MV-4-11 (cell line): ENCODE results near the gene LIG1.
"Not testable (repeated sequence)": the region's sequence is repeated elsewhere in the genome, so short reads cannot be mapped to it uniquely, and the experiment has no call there.

ENCODE experiments used
- DNase-seq: peaks from one replicate; lab custom pipeline; 2025; lab: John Stamatoyannopoulos, UW

The LIG1 gene

DNA sequence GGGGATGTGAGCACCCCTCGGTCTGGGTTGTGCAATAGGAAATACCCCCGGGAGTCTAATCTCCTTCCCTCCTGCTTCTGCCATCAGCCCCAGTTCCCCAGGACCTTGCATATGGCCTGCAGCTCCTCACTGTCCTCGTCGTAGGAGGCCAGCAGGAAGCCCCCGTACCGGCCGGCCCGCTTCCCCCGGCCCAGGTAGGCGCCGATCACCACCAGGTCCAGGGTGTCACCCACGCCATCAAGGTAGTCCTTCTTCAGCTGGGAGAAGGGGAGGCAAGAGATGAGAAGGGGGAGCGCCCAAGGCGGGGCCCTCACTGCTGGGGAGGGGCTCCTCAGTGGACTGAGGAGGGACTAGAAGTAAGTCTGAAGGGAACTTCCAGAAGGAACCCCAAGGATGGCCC, 49.1 kb downstream of the LIG1 start:
- DNase-seq, result no peak

DNA sequence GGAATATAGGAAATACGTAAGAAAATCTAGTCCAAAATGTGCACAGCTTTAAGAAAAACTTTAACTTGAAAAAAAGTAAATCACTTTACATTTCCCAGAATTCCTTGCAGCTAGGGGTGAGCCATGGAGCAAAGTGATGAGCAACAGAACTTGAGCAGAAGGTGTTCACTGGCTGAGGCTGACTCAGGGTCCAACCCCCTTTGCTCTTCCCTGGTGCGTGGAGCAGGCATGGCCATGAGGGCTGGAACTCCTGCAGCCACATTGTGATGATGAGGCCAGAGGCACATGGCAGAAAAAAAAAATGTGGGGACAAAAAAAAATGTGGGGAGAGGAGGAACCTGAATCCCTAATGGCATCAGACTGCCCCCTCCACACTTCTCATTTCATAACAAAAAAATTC, 49.6 kb downstream of the LIG1 start:
- no peak for DNase-seq

DNA sequence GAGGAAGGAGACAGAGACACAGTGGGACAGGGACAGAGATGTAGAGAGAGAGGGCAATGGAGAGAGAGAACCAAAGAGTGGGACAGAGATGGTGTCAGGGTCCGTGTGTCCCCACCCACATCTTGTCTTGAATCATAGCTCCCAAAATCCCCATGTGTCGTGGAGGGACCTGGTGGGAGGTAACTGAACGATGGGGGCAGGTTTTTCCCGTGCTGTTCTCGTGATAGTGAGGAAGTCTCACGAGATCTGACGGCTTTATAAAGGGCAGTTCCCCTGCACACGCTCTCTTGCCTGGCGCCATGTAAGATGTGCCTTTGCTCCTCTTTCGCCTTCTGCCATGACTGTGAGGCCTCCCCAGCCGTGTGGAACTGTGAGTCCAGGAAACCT, 52.0 kb downstream of the LIG1 start:
- no peak for DNase-seq

DNA sequence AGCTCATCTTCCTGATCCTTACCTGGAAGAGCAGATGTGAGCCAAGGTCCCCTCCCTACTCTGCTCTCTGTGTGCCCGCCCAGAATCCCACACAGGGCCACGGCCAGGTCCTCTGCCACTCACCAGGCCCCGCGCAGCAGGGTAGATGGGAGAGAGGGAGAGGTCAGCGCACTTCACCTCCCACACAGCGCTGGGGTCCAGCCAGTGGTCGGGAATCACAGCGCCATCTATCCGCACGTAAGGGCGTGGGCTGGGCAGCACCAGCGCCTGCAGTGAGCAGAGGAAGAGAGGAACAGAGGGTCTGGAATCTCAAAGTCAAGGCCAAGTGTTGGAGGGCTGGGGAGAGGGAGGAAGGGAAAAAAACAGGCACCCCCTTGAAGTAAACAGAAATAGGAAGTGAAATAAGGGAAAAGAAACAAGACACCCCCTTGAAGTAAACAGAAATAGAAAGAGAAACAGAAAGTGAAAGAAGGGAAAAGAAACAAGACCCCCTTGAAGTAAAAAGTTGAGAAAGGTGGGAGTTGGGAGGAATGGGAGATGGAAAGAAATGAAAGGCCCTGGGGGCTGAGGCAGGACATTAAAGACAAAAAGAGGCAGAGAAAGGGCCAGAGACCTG, 52.5 kb downstream of the LIG1 start:
- no peak for DNase-seq

DNA sequence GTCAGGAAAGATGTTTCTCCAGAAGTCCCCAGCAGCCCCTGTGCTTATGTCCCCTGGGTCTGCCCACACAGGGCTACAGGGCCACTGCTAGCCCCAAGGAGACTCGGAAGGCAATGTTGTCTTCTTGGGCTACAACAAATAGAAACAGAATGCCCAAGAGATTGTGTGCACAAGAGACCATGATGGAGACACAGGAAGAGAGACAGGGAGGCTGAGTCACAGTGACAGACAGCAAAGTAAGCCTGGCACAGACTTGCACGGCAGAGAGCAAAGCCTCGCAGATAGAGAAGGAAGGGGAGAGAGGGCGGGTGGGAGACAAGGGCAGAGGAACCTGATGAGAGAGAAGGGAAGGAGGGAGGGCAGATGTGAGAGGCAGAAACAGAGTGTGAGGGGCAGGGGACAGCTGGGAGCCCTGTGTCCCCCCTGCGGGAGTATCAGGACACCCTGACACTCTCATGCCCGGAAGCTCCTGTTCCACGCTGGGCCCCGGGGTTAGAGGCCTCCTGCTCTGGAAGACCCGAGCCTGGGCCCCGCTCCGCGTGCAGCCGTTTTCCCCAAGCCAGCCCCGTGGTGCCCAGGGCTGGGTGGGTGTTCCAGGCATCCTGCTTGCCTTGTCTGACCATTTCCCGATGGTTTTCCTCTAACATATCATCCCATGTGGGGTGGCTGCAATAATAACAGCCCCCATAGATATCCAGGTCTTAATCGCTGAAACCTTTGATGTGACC, 56.8 kb downstream of the LIG1 start:
- DNase-seq, result no peak

DNA sequence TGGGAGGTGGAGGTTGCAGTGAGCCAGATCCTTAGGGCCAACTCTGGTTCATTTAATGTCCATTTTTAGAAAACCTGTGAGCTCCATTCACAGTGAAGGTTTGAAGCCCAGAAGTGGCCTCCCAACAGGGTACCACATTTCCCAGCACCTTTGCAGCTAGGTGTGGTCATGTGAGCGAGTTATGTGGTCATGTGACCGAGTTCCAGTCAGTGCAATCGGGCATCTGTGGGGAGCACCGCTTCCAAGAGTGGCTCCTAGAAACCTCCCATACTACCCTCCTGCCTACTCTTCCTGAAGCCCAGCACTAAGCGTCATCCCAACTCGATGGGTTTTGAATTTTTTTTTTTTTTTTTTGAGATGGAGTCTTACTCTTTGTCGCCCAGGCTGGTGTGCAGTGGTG, 58.9 kb downstream of the LIG1 start:
- no peak for DNase-seq

DNA sequence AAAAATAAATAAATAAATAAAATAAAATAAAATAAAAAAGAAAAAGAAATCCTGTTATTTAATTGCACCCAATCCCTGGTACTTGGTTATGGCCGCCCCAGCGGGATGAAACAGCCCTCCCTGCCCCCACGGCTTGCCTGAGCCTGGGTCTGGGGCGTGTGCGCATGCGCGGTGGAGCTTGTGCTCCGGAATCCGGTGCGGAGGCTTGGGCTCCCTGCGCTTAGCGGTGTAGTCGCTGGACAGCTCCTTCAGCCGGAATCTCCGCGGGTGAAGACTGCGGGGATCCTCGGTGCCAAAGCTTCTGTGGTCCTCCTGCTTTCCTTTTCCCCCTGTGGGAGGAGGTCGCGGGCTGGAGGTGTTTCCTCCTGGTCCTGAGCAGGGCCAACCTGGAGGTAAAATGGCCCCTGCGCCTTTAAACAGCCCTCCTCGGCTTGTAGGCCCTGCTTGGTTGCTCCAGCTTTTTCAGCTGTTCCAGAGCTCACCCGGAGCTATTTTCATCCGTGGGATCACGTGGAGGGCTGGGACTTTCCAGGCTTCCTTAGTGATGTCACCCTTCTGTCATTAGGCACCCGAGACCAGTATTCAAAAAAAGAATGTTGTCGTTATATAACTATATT, 59.7 kb downstream of the LIG1 start, which contains the start of gene PLA2G4C:
Gene PLA2G4C (minus strand): TSS at position 468 of the 617 bp plus-strand sequence. CDS start 4,288 bp downstream, outside the sequence.
- peak; percentile 82 for DNase-seq

DNA sequence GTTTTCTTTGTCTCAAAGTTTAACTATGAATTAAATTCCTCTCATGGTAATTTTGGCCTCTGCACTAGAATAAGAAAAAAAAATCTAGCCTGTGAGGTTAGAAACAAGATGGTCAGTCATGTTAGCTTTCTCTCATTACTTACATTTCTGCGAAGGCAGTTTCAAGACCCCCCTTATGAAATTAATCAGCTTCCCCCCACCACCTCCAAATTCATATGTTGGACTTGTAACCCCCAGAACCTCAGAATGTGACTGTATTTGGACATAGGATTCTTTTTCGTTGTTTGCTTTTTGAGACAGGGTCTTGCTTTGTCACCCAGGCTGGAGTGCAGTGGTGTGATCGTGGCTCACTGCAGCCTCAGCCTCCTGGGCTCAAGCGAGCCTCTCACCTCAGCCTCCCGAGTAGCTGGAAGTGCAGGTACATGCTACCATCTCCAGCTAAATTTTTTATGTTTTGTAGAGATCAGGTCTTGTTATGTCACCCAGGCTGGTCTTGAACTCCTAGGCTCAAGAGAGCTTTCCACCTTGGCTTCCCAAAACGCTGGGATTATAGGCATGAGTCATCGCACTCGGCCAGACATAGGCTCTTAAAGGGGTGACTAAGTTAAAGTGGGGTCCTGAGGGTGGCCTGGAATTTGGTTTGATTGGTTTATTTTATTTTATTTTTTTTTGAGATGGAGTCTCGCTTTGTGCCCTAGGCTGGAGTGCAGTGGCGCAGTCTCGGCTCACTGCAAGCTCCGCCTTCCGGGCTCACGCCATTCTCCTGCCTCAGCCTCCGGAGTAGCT, 61.0 kb downstream of the LIG1 start:
- no peak for DNase-seq

DNA sequence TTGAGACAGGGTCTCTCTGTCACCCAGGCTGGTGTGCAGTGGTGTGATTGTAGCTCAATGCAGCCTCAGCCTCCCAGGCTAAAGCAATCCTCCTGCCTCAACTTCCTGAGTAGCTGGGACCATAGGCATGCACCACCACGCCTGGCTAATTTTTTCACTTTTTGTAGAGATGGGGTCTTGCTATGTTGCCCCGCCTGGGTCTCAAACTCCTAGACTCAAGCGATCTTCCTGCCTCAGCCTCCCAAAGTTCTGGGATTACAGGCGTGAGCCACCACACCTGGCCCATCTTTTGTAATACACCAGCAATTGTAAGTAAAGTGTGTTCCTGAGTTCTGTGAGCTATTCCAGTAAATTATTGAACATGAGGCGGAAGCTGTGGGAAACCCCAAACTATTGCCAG, 66.2 kb downstream of the LIG1 start:
- no peak for DNase-seq

DNA sequence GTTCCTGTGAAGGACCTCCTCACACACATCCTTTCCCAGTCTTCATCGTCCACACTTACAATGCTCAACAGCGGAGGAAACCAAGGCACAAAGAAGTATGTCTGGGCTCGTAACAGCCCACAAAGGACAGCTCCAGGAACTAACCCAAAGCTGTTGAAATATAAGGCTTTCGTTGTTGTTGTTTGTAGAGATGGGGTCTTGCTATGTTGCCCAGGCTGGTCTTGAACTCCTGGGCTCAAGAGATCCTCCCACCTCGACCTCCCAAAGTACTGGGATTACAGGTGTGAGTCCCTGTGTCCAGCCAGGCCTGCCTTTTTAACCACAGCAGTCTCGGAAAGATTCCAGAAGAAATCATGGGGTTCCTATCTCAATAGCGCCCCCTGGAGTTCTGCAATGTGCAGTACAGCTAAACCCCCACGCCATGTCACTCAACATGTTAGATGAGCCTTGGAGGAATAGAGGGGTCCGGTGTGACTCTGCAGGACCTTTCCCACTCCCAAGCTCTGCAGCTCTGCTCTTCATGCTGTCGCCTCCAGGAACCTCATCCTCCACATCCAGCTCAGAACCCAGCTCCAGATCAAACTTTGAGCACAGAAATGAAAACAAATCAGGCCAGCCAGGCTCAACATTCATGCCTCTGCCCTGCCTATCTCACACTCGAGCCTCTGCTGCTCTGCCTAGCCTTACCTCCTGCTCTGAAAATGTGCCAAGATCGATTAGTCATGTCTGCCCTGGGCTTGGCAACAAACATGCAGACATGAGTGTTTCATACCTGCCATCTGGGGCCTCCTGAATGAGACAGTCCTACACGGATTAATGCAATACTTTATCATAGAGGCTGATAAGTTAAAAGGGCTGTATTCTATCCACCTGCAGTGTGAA, 67.0 kb downstream of the LIG1 start:
- peak; percentile 45 for DNase-seq

DNA sequence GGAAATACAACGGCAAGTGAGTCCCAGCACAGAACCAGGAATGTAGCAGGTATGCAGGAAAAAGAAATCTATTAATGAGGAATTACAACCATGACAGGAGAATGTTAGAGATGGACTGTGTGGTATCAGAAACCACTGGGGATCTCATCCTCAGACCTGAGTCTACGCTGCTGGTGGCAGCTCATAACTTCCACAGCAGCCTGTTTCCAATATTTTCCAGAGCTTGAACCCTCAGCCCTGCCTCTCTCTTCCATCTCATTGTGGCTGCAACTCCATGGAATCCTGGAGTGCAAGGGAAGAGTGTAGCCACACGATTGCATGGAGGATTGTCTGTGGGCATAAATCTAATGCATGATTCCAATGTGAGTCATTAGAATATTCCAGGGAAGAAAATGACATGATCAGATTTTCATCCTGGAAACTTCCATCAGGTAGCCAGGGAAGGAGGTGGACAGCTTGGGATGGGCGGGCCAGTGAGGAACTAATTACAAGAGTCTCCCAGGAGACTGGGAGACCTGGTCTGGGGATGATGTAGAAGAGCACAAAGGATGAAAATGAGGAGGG, 74.5 kb downstream of the LIG1 start:
- DNase-seq, result no peak

DNA sequence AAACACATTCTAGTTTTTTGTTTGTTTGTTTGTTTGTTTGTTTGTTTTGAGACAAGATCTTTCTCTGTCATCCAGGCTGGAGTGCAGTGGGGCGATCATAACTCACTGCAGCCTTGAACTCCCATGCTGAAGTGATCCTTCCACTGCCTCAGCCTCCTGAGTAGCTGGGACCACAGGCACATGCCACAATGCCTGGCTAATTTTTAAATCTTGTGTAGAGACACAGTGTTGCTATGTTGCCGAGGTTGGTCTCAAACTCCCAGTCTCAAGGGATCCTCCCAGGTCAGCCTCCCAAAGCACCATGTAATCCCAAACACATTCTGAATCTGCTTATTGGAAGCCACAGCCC, 75.3 kb downstream of the LIG1 start:
- no peak for DNase-seq

DNA sequence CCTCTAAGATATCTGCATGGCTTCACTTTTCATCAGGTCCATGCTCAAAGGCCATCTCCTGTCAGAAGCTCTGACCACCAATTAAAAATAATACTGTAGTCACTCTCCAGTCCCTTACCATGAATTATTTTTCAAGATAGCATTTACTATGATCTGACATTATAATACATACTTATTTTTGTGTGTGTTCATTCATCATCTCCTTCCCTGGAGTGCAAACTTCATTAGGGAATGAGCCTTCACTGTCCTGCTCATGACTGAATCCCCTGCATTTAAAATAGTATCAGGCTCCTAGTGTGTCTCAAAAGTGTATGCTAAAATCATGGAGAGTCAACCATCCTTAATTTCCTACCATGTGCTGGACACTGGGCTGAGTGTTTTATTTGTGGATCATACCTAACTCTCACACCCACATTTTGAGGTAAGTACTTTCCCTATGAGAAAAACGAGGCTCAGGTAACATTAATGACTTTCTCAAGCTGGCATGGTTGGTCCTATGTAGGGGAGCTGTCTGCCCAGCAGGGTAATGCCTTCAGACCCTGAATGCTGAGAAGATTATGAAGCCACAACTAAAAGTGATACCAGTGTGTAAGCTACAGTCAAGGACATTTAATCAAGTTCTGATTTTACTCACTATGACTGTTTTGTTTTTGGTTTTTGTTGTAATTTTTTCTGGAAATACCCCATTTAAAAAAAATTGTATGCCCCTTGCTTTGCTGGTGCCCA, 75.9 kb downstream of the LIG1 start:
- no peak for DNase-seq

DNA sequence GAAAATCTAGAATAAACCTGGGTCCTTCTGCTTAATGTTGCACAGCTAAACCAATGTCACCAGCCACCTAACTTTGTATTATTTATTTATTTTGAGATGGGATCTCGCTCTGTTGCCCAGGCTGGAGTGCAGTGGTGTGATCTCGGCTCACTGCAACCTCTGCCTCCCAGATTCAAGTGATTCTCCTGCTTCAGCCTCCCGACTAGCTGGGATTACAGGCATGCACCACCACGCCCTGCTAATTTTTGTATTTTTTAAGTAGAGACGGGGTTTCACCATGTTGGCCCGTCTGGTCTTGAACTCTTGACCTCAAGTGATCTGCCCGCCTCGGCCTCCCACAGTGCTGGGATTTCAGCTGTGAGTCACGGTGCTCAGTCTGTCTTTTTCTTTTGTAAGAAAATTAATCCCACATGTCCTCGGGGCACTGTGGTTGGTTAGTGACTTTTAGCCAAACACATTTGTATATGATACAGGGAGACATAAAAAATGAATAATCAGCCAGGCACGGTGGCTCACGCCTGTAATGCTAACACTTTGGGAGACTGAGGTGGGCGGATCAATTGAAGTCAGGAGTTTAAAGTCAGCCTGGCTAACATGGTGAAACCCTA, 78.9 kb downstream of the LIG1 start:
- DNase-seq, result not testable (repeated sequence)

DNA sequence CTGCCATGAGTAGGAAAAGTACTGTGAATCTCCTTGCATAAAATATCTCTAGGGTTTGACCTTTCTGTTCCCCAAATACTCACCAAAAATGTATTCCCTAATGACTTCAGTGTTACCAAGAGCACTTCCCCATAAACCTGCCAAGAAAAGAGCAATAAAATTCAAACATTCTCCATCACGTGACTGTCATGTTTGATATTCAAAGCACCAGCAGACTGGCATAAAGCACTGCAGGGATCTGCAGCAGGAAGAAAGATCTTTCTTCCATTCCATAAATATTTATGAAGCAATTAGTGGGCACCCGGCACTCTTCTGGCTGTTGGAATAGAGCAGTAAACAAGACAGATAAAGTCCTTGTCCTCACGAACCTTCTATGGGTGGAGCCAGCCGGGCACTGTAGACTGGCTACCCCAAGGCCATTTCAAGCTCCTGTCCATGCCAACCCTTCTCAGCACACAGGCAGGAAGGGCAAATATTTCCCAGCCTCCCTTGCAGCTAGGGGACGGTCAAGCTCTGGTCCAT, 79.8 kb downstream of the LIG1 start:
- DNase-seq, result peak; percentile 23

DNA sequence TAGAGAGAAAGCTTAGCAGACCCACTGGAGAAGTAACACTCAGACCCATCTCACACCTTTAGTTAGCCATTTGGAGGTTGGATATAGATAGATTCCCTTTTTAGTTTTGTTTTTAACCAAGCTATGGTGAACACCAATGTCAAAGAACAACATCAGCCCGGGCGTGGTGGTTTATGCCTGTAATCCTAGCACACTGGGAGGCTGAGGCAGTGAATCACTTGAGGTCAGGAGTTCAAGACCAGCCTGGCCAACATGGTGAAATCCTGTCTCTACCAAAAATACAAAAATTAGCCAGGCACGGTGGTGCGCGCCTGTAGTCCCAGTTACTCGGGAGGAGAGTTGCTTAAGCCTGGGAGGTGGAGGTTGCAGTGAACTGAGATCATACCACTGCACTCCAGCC, 81.2 kb downstream of the LIG1 start:
- DNase-seq, result not testable (repeated sequence)

DNA sequence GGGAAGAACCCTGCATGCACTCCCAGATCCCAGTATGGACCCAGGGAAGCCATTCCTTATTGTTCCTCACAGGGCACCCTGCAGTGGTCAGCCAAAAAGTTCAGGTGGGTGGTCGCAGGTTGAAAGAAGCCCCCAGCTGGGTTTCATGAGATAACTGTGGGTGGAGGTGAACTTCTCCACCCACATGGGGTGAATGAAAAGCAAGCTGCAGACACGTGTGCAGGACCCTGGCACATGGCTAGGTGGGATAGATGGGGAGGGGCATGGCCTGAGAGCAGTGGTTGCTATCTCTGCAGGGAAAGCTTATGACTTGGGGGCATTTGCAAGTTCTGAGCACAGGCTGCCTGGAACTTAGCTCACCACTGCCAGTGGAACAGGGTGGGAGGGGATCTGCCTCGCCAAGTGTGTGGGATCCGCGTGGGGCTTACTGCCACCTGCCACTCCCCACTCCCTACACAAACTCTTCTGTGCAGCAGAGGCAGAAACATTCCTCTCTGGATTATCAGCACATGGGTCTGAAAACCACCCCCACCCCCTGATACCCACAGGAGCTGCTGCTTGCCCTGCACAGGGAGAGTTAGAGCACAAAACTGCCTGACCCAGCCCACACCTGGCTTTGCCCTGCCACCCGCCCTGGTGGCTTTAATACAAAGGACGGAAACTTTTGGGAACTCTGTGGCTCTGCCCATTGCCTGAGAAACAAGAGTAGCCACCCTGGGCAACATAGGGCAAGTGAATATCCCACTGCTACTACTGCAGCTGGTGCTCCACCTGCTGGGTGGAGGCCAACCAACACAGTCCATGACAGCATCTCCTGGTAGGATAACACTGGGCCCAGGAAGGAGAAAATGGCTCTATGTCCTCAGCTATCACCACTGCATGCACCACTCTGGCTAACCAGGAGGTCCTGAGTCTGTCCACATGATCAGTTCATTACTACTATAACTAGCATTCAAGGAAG, 84.0 kb downstream of the LIG1 start:
- no peak for DNase-seq

DNA sequence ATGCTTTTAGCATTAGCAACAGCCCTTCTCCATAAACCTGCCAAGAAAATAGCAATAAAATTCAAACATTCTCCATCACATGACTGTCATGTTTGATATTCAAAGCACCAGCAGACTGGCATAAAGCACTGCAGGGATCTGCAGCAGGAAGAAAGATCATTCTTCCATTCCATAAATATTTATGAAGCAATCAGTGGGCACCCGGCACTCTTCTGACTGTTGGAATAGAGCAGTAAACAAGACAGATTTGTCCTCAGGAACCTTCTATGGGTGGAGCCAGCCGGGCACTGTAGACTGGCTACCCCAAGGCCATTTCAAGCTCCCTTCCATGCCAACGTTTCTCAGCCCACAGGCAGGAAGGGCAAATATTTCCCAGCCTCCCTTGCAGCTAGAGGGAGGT, 85.1 kb downstream of the LIG1 start:
- DNase-seq, result no peak

DNA sequence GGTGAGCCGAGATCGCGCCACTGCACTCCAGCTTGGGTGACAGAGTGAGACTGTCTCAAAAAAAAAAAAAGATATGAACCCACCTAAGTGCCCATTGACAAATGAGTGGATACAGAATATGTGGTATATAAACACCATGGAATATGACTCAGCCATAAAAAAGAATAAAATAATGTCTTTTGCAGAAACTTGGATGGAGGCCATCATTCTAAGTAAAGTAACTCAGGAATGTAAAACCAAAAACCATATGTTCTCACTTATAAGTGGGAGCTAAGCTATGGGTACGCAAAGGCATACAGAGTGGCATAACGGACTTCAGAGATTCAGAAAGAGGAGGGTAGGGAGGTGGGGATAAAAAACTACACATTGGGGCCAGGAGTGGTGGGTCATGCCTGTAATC, 89.0 kb downstream of the LIG1 start:
- no peak for DNase-seq
